ENCODE results near the gene GPRIN1. TPM values are rescaled to one million over a fixed set of nuclear protein-coding genes. Genes with fewer than 3 reads are reported as not detected.
"Not testable (repeated sequence)": the region's sequence is repeated elsewhere in the genome, so short reads cannot be mapped to it uniquely, and the experiment has no call there.

The GPRIN1 gene
- total RNA-seq, 1 donor, result 7.1 TPM

- no peak overlapping the region for H3K4me3 ChIP-seq (ENCODE audit: low read depth, low read length)
- DNase-seq (ENCODE audit: low read depth), result no peak
- TF ChIP-seq CTCF (IDR thresholded peaks at IDR 0.05; ENCODE audit: insufficient read depth, low read length), result no peak
These were observed 48.7 kb downstream of the GPRIN1 start for GRCh38 chr5:176561259-176561658.

- TF ChIP-seq CTCF (IDR thresholded peaks at IDR 0.05; ENCODE audit: insufficient read depth, low read length), result no peak
- no peak for DNase-seq (ENCODE audit: low read depth)
These were observed 49.6 kb downstream of the GPRIN1 start for GRCh38 chr5:176560364-176560763.

GRCh38 chr5:176559683-176560082, 50.3 kb downstream of the GPRIN1 start:
- DNase-seq (ENCODE audit: low read depth), result no peak
- no peak overlapping the region for H3K4me3 ChIP-seq (ENCODE audit: low read depth, low read length)
- TF ChIP-seq CTCF (IDR thresholded peaks at IDR 0.05; ENCODE audit: insufficient read depth, low read length), result no peak

More at GRCh38 chr5:176560364-176560763, 49.6 kb downstream of the GPRIN1 start:
- H3K4me3 ChIP-seq (ENCODE audit: low read depth, low read length), result no peak overlapping the region

- no peak for TF ChIP-seq CTCF (IDR thresholded peaks at IDR 0.05; ENCODE audit: insufficient read depth, low read length)
- no peak for DNase-seq (ENCODE audit: low read depth)
- H3K4me3 ChIP-seq (ENCODE audit: low read depth, low read length), result no peak overlapping the region
These were observed 52.1 kb downstream of the GPRIN1 start for GRCh38 chr5:176557846-176558245.

- no peak for DNase-seq (ENCODE audit: low read depth)
- TF ChIP-seq CTCF (IDR thresholded peaks at IDR 0.05; ENCODE audit: insufficient read depth, low read length), result no peak
These were observed 56.5 kb downstream of the GPRIN1 start for GRCh38 chr5:176553260-176554085.

GRCh38 chr5:176552332-176552869, 57.6 kb downstream of the GPRIN1 start:
- DNase-seq (ENCODE audit: low read depth), result no peak
- no peak overlapping the region for H3K4me3 ChIP-seq (ENCODE audit: low read depth, low read length)
- no peak for TF ChIP-seq CTCF (IDR thresholded peaks at IDR 0.05; ENCODE audit: insufficient read depth, low read length)

More at GRCh38 chr5:176553260-176554085, 56.5 kb downstream of the GPRIN1 start:
- no peak overlapping the region for H3K4me3 ChIP-seq (ENCODE audit: low read depth, low read length)

GRCh38 chr5:176550937-176551336, 59.0 kb downstream of the GPRIN1 start:
- not testable (repeated sequence) for DNase-seq (ENCODE audit: low read depth); H3K4me3 ChIP-seq (ENCODE audit: low read depth, low read length)

Measured in fibroblast of the aortic adventitia (primary cell).